ENCODE data around the gene NT5E.
"Not testable (repeated sequence)": the region's sequence is repeated elsewhere in the genome, so short reads cannot be mapped to it uniquely, and the experiment has no call there.

The NT5E gene

DNA sequence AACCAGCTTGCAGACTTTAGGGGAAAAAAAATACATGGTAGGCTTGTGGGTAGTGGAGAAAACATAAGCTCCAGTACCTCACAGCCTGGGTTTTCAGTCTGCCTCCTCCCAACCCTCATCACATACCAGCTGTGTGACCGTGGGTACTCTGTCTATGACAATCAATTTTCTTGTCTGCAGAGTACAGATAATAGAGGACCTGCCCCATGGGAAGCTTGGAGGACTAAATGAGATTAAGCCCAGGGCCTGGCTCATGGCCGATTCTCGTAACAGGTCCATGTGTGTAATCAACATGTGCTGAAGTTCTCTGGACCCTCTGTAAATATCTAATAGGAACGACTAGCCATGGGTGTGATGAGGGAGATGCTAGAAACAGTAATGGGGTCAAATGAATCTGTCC lies 34.0 kb downstream of the NT5E start:
- Histone ChIP-seq H3K27me3 (ENCODE audit: control insufficient read depth, insufficient read depth, low read length) (peaks cover 9% of the 10 kb centered on the region), H3K9ac (ENCODE audit: low read length) (no peak overlapping the region), H3K4me1 (ENCODE audit: control insufficient read depth, insufficient read depth, low read length) (peaks cover 9% of the 10 kb centered on the region), H3K36me3 (ENCODE audit: control insufficient read depth, insufficient read depth, low read length) (no peaks in the 10 kb centered on the region), H3K4me3 (ENCODE audit: low read length) (no peak overlapping the region), H3K9me3 (ENCODE audit: control insufficient read depth, low read length) (no peaks in the 10 kb centered on the region)

DNA sequence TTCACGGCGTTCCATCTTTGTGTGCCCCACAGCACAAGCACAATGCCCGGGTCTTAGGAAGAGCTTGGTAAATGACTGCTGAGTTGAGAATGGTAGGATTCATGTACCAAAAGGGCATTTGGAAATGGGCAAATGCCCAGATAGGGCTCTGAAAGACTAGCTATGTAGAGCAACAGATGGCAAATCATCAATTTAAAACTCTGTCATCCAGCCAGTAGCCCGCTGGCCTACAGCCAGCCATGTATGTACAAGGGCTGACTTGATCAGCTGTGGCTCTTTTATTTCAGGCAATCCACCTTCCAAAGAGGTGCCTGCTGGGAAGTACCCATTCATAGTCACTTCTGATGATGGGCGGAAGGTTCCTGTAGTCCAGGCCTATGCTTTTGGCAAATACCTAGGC lies 35.1 kb downstream of the NT5E start:
- H3K4me1 ChIP-seq (ENCODE audit: control insufficient read depth, insufficient read depth, low read length) = peaks cover 9% of the 10 kb centered on the region
- peaks cover 9% of the 10 kb centered on the region for H3K27me3 ChIP-seq (ENCODE audit: control insufficient read depth, insufficient read depth, low read length)
- H3K9me3 ChIP-seq (ENCODE audit: control insufficient read depth, low read length) = no peaks in the 10 kb centered on the region
- no peaks in the 10 kb centered on the region for H3K36me3 ChIP-seq (ENCODE audit: control insufficient read depth, insufficient read depth, low read length)
- H3K9ac ChIP-seq (ENCODE audit: low read length) = no peak overlapping the region
- H3K4me3 ChIP-seq (ENCODE audit: low read length) = no peak overlapping the region

DNA sequence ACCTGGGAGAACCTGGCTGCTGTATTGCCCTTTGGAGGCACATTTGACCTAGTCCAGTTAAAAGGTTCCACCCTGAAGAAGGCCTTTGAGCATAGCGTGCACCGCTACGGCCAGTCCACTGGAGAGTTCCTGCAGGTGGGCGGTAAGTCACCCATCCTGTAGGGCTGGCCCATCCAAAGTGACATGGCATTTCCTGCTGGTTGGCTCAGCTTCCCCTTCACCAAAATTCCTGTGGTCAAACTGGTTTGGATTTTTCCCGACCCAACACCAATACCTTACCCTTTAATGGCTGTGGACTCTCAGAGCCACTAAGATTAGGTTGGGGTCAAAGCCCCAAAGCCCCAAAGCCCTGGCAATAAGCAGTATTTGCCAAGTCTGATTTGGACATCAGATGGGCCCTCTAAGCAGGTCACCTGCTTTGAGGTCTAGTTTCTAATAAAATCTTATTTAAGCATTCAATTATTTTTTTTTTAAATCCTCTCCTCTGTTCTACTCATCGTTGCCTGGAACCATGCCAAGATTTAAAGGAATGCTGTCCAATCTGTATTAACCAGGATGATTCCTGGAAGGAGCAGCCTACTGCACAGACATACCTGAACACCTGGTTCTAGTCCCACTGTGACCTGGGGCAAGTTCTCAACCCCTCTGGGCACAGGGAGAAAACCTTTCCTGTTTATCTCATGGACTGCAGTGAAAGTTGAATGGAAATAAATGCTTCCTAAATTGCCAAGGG lies 40.8 kb downstream of the NT5E start:
- no peak overlapping the region for H3K4me3 ChIP-seq (ENCODE audit: low read length)
- H3K27me3 ChIP-seq (ENCODE audit: control insufficient read depth, insufficient read depth, low read length) = no peaks in the 10 kb centered on the region
- no peak overlapping the region for H3K9ac ChIP-seq (ENCODE audit: low read length)
- H3K4me1 ChIP-seq (ENCODE audit: control insufficient read depth, insufficient read depth, low read length) = no peaks in the 10 kb centered on the region
- H3K9me3 ChIP-seq (ENCODE audit: control insufficient read depth, low read length) = no peaks in the 10 kb centered on the region
- H3K36me3 ChIP-seq (ENCODE audit: control insufficient read depth, insufficient read depth, low read length) = no peaks in the 10 kb centered on the region

DNA sequence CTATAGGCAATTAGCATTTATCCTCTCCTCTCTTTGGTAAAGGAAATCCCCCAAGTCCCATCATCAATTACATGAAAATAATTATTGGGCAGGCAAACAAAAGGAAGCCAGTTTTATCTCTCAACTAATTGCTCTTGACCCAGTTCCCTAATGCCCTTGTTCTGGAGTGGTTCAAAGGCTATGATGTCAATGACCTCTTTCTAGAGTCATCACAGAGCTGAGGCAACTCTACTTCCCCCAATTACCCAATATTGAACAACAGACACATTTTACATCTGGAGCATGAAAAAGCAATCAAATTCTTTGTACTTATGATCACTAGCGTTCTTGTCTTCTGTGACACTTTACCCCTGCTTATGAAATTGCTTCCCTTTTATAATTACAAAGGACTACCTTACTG lies 43.5 kb downstream of the NT5E start:
- Histone ChIP-seq H3K4me1 (ENCODE audit: control insufficient read depth, insufficient read depth, low read length) (peaks cover under 1% of the 10 kb centered on the region), H3K9me3 (ENCODE audit: control insufficient read depth, low read length) (no peaks in the 10 kb centered on the region), H3K4me3 (ENCODE audit: low read length) (no peak overlapping the region), H3K27me3 (ENCODE audit: control insufficient read depth, insufficient read depth, low read length) (no peaks in the 10 kb centered on the region), H3K9ac (ENCODE audit: low read length) (no peak overlapping the region), H3K36me3 (ENCODE audit: control insufficient read depth, insufficient read depth, low read length) (no peaks in the 10 kb centered on the region)

DNA sequence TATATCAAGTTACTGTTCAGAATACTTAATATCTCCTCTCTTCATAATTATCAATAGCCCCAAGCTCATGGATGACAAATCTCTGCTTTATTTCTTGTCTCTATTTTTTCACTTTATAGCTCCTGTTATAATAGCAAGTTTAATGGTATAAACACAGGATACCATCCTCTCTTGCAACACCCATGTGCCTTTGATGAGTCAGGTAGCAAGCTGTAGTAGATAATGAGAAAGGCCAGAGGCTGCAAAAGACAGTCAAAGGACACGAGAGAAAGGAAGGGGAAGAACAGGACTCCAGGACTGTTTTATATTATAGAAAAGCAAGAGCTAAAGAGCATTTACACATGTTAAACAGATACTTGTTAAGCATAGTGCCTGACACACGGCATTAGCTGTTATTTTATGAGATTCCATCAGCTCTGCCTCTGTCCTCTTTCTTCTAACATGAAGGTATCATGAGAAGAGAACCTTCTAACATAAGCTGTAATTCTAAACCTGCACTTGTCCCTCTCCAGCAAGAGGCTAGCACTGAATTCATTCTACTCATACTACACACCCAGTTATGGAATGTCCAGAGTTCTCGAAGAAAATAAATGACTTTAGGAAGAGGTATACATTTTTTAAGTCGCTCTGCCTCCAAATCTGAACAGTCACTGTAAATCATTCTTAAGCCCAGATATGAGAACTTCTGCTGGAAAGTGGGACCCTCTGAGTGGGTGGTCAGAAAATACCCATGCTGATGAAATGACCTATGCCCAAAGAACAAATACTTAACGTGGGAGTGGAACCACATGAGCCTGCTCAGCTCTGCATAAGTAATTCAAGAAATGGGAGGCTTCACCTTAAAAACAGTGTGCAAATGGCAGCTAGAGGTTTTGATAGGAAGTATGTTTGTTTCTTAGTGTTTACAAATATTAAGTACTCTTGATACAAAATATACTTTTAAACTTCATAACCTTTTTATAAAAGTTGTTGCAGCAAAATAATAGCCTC lies 45.0 kb downstream of the NT5E start:
- Histone ChIP-seq H3K4me3 (ENCODE audit: low read length) (no peak overlapping the region), H3K4me1 (ENCODE audit: control insufficient read depth, insufficient read depth, low read length) (peaks cover 10% of the 10 kb centered on the region), H3K36me3 (ENCODE audit: control insufficient read depth, insufficient read depth, low read length) (no peaks in the 10 kb centered on the region), H3K9me3 (ENCODE audit: control insufficient read depth, low read length) (no peaks in the 10 kb centered on the region), H3K9ac (ENCODE audit: low read length) (no peak overlapping the region), H3K27me3 (ENCODE audit: control insufficient read depth, insufficient read depth, low read length) (no peaks in the 10 kb centered on the region)

DNA sequence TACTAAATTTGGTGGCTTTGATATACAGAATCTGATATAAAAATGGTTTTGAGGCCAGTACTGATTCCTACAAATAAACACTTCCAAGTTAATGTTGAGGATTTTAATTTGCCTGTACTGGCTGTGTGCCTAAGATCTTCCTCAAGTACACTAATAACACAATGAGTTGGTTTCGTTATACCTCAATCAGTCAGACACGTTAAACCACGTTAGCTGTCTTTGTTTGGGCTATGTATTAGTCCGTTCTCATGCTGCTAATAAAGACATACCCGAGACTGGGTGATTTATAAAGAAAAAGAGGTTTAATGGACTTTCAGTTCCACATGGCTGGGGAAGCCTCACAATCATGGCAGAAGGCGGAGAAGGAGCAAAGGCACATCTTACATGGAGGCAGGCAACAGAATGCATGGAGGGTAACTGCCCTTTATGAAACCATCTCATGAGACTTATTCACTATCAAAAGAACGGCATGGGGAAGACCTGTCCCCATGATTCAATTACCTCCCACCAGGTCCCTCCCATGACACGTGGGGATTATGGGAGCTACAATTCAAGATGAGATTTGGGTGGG lies 46.2 kb downstream of the NT5E start:
- Histone ChIP-seq H3K9ac (ENCODE audit: low read length) (no peak overlapping the region), H3K36me3 (ENCODE audit: control insufficient read depth, insufficient read depth, low read length) (no peaks in the 10 kb centered on the region), H3K4me1 (ENCODE audit: control insufficient read depth, insufficient read depth, low read length) (peaks cover 10% of the 10 kb centered on the region), H3K9me3 (ENCODE audit: control insufficient read depth, low read length) (no peaks in the 10 kb centered on the region), H3K27me3 (ENCODE audit: control insufficient read depth, insufficient read depth, low read length) (no peaks in the 10 kb centered on the region), H3K4me3 (ENCODE audit: low read length) (no peak overlapping the region)

DNA sequence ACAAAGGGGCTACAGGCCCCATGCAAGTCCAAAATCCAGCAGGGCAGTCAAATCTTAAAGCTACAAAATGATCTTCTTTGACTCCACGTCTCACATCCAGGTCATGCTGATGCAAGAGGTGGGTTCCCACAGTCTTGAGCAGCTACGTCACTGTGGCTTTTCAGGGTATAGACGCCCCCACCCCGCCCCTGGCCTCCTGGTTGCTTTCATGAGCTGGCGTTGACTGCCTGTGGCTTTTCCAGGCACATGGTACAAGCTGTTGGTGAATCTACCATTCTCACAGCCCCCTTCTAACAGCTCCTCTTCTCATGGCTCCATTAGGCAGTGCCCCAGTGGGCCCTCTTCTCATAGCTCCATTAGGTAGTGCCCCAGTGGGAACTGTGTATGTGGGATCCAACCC lies 47.0 kb downstream of the NT5E start:
- H3K27me3 ChIP-seq (ENCODE audit: control insufficient read depth, insufficient read depth, low read length) = no peaks in the 10 kb centered on the region
- no peaks in the 10 kb centered on the region for H3K9me3 ChIP-seq (ENCODE audit: control insufficient read depth, low read length)
- no peak overlapping the region for H3K9ac ChIP-seq (ENCODE audit: low read length)
- H3K36me3 ChIP-seq (ENCODE audit: control insufficient read depth, insufficient read depth, low read length) = no peaks in the 10 kb centered on the region
- peaks cover 10% of the 10 kb centered on the region for H3K4me1 ChIP-seq (ENCODE audit: control insufficient read depth, insufficient read depth, low read length)
- no peak overlapping the region for H3K4me3 ChIP-seq (ENCODE audit: low read length)

DNA sequence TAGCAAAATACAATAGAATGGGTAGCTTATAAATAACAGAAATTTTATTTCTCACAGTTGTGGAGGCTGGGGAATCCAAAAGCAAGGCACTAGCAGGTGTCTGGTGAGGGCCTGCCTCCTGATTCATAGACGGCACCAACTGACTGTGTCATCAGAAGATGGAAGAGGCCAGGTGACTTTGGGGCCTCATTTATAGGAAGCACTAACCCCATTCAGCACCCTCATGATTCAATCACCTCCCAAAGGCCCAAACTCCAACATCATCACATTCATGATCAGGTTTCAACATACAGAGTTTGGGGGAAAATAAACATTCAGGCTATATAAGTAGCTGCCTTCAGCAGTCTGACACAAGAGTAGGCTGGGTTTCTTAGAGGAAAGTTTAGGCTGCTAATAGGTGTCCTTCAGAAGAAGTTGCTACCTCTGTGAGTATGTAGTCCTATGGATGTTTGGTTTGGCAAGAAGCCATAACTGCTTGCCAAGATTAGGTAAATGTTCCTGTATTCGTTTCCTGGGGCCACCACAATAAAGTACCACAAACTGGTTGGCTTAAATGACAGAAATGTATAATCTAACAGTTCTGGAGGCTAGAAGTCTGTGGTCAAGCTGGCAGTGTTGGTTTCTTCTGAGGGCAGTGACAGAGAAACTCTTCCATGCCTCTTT lies 48.8 kb downstream of the NT5E start:
- Histone ChIP-seq H3K36me3 (ENCODE audit: control insufficient read depth, insufficient read depth, low read length) (no peaks in the 10 kb centered on the region), H3K9me3 (ENCODE audit: control insufficient read depth, low read length) (no peaks in the 10 kb centered on the region), H3K4me3 (ENCODE audit: low read length) (no peak overlapping the region), H3K27me3 (ENCODE audit: control insufficient read depth, insufficient read depth, low read length) (no peaks in the 10 kb centered on the region), H3K9ac (ENCODE audit: low read length) (no peak overlapping the region), H3K4me1 (ENCODE audit: control insufficient read depth, insufficient read depth, low read length) (peaks cover 10% of the 10 kb centered on the region)

DNA sequence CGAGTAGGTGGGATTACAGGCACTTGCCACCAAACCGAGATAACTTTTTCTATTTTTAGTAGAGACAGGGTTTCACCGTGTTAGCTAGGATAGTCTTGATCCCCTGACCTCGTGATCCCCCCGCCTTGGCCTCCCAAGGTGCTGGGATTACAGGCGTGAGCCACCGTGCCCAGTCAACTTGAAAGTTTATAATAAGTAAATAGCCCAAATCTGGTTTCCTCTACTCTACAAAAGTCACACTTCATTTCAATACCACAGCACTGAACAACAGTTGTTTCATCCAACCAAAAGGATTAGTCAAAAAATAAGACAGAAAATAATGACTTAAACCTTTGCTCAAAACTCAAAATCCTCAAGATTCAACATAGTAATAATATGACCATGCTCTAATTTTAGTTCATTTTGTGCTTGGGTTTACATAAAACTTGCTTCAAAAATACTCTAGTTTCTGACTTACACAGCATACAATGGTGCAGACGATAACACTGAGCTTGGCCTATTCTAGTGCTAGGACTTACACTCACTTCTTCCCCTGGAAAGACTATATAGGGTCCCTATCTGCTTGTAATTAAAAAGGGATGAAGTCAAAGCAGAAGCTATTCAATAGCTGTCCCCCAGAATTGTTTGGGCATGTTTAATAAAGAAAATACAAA lies 56.7 kb downstream of the NT5E start:
- H3K27me3 ChIP-seq (ENCODE audit: control insufficient read depth, insufficient read depth, low read length) = no peaks in the 10 kb centered on the region
- H3K4me3 ChIP-seq (ENCODE audit: low read length) = no peak overlapping the region
- peaks cover 3% of the 10 kb centered on the region for H3K36me3 ChIP-seq (ENCODE audit: control insufficient read depth, insufficient read depth, low read length)
- no peaks in the 10 kb centered on the region for H3K9me3 ChIP-seq (ENCODE audit: control insufficient read depth, low read length)
- H3K4me1 ChIP-seq (ENCODE audit: control insufficient read depth, insufficient read depth, low read length) = no peaks in the 10 kb centered on the region
- H3K9ac ChIP-seq (ENCODE audit: low read length) = no peak overlapping the region

DNA sequence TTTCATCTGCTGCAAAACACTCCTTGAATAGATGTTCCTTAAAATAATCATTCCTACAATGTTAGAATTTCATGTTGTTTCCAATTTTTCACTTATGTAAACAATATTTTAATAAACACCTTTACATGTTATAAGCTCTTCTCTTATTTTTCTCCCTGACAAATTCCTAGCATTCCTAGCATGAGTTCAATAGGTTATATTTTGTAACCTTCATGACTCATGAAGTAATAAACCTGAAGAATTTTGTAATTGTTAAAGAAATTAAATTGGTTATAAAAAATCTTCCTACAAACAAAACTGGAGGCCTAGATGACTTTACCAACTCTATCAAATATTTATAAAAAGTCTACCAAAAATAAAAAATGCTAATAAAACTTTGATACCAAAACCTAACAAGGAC lies 66.3 kb downstream of the NT5E start:
- H3K4me1 ChIP-seq (ENCODE audit: control insufficient read depth, insufficient read depth, low read length) = no peaks in the 10 kb centered on the region
- H3K9ac ChIP-seq (ENCODE audit: low read length) = no peak overlapping the region
- no peaks in the 10 kb centered on the region for H3K27me3 ChIP-seq (ENCODE audit: control insufficient read depth, insufficient read depth, low read length)
- peaks cover 3% of the 10 kb centered on the region for H3K36me3 ChIP-seq (ENCODE audit: control insufficient read depth, insufficient read depth, low read length)
- H3K4me3 ChIP-seq (ENCODE audit: low read length) = no peak overlapping the region
- H3K9me3 ChIP-seq (ENCODE audit: control insufficient read depth, low read length) = no peaks in the 10 kb centered on the region

DNA sequence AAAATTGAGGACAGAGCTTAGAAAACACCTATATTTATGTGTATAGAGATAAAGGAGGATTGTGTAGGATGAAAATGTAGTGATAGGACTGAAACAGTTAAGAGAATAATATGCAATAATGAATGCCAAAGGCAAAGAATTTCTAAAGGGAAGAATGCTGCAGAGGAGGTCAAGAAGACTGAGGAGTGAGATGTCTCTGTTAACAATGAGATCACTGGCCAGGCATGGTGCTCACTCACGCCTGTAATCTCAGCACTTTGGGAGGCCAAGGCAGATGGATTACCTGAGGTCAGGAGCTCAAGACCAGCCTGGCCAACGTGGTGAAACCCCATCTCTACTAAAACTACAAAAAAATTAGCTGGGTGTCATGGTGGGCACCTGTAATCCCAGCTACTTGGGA lies 74.4 kb downstream of the NT5E start:
- H3K4me3 ChIP-seq (ENCODE audit: low read length); H3K27me3 ChIP-seq (ENCODE audit: control insufficient read depth, insufficient read depth, low read length); H3K9me3 ChIP-seq (ENCODE audit: control insufficient read depth, low read length); H3K9ac ChIP-seq (ENCODE audit: low read length); H3K4me1 ChIP-seq (ENCODE audit: control insufficient read depth, insufficient read depth, low read length); H3K36me3 ChIP-seq (ENCODE audit: control insufficient read depth, insufficient read depth, low read length): not testable (repeated sequence)
